ENCODE results near the gene GPR12.

Gene GPR12

DNA sequence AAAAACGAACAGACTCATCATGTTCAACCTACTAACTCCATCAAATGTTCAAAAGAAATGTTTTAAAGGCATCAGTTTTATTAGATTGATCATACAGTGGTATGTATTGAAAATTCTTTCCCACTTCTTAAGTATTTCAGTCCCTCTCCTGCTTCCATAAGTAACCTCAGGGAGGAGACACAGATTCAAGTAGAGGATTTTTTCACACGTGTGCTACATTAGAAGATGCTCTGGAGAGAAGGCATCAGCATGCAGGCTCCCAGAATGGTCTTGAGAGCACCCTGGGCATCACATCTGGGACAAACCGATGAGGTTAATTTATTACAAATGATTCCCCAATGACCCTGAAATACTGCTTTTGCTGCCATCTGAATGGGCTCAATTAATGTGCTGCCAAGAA, 3.6 kb downstream of the GPR12 start (continued):
- TF ChIP-seq PRDM4 (tag by site-specific recombination; IDR thresholded peaks at IDR 0.05) (no peak), HOXD13 (CRISPR knock-in tag; IDR thresholded peaks at IDR 0.05; ENCODE audit: borderline replicate concordance) (no peak), ZNF248 (tag by site-specific recombination; IDR thresholded peaks at IDR 0.05) (no peak), ZNF184 (tag by site-specific recombination; IDR thresholded peaks at IDR 0.05) (no peak), ZNF555 (tag by site-specific recombination; conservative IDR thresholded peaks at IDR 0.05) (no peak)
- TF ChIP-seq, protein P1, sequence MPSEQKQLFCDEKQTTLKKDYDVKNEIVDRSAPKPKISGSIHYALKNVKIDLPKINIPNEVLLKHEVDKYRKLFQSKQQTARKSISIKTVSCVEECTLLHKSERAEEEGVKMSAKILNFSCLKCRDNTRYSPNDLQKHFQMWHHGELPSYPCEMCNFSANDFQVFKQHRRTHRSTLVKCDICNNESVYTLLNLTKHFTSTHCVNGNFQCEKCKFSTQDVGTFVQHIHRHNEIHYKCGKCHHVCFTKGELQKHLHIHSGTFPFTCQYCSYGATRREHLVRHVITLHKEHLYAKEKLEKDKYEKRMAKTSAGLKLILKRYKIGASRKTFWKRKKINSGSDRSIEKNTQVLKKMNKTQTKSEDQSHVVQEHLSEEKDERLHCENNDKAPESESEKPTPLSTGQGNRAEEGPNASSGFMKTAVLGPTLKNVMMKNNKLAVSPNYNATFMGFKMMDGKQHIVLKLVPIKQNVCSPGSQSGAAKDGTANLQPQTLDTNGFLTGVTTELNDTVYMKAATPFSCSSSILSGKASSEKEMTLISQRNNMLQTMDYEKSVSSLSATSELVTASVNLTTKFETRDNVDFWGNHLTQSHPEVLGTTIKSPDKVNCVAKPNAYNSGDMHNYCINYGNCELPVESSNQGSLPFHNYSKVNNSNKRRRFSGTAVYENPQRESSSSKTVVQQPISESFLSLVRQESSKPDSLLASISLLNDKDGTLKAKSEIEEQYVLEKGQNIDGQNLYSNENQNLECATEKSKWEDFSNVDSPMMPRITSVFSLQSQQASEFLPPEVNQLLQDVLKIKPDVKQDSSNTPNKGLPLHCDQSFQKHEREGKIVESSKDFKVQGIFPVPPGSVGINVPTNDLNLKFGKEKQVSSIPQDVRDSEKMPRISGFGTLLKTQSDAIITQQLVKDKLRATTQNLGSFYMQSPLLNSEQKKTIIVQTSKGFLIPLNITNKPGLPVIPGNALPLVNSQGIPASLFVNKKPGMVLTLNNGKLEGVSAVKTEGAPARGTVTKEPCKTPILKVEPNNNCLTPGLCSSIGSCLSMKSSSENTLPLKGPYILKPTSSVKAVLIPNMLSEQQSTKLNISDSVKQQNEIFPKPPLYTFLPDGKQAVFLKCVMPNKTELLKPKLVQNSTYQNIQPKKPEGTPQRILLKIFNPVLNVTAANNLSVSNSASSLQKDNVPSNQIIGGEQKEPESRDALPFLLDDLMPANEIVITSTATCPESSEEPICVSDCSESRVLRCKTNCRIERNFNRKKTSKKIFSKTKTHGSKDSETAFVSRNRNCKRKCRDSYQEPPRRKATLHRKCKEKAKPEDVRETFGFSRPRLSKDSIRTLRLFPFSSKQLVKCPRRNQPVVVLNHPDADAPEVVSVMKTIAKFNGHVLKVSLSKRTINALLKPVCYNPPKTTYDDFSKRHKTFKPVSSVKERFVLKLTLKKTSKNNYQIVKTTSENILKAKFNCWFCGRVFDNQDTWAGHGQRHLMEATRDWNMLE (tag by site-specific recombination; conservative IDR thresholded peaks at IDR 0.05; ENCODE audit: low read depth): no peak
- TF ChIP-seq, protein P2, sequence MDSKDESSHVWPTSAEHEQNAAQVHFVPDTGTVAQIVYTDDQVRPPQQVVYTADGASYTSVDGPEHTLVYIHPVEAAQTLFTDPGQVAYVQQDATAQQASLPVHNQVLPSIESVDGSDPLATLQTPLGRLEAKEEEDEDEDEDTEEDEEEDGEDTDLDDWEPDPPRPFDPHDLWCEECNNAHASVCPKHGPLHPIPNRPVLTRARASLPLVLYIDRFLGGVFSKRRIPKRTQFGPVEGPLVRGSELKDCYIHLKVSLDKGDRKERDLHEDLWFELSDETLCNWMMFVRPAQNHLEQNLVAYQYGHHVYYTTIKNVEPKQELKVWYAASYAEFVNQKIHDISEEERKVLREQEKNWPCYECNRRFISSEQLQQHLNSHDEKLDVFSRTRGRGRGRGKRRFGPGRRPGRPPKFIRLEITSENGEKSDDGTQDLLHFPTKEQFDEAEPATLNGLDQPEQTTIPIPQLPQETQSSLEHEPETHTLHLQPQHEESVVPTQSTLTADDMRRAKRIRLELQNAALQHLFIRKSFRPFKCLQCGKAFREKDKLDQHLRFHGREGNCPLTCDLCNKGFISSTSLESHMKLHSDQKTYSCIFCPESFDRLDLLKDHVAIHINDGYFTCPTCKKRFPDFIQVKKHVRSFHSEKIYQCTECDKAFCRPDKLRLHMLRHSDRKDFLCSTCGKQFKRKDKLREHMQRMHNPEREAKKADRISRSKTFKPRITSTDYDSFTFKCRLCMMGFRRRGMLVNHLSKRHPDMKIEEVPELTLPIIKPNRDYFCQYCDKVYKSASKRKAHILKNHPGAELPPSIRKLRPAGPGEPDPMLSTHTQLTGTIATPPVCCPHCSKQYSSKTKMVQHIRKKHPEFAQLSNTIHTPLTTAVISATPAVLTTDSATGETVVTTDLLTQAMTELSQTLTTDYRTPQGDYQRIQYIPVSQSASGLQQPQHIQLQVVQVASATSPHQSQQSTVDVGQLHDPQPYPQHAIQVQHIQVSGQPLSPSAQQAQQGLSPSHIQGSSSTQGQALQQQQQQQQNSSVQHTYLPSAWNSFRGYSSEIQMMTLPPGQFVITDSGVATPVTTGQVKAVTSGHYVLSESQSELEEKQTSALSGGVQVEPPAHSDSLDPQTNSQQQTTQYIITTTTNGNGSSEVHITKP (tag by site-specific recombination; IDR thresholded peaks at IDR 0.05): no peak

- no peaks in the 10 kb centered on the region for H3K4me1 ChIP-seq (ENCODE audit: control insufficient read depth, insufficient read depth, low read length)
- no peaks in the 10 kb centered on the region for H3K9me3 ChIP-seq (ENCODE audit: control insufficient read depth, insufficient read depth, low read depth, low read length)
- POLR2A ChIA-PET: no interaction called here
- H3K4me3 ChIP-seq (ENCODE audit: low read depth, low read length): no peak overlapping the region
- H3K27ac ChIP-seq (ENCODE audit: extremely low read depth, low read depth, low read length): no peak overlapping the region
- H3K36me3 ChIP-seq (ENCODE audit: control insufficient read depth in 2 of 2, insufficient read depth in 1 of 2, low read length in 2 of 2): no peaks in the 10 kb centered on the region
- CTCF ChIA-PET: no interaction called here
- TF ChIP-seq, protein P3, sequence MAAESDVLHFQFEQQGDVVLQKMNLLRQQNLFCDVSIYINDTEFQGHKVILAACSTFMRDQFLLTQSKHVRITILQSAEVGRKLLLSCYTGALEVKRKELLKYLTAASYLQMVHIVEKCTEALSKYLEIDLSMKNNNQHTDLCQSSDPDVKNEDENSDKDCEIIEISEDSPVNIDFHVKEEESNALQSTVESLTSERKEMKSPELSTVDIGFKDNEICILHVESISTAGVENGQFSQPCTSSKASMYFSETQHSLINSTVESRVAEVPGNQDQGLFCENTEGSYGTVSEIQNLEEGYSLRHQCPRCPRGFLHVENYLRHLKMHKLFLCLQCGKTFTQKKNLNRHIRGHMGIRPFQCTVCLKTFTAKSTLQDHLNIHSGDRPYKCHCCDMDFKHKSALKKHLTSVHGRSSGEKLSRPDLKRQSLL (tag by site-specific recombination; IDR thresholded peaks at IDR 0.05): no peak
- TF ChIP-seq ZBTB20 (tag by site-specific recombination; IDR thresholded peaks at IDR 0.05) (no peak), REPIN1 (tag by site-specific recombination; IDR thresholded peaks at IDR 0.05; ENCODE audit: low read depth) (no peak), IKZF3 (tag by site-specific recombination; IDR thresholded peaks at IDR 0.05) (no peak), ZNF660 (tag by site-specific recombination; IDR thresholded peaks at IDR 0.05) (no peak), ZNF391 (tag by site-specific recombination; IDR thresholded peaks at IDR 0.05; ENCODE audit: borderline replicate concordance, low read depth) (no peak), ZNF112 (tag by site-specific recombination; IDR thresholded peaks at IDR 0.05) (no peak), ZBTB49 (tag by site-specific recombination; IDR thresholded peaks at IDR 0.05; ENCODE audit: low read depth) (no peak), ZNF274 (IDR thresholded peaks at IDR 0.05; ENCODE audit: low read length) (no peak), ZNF274 (tag by site-specific recombination; IDR thresholded peaks at IDR 0.05; ENCODE audit: borderline replicate concordance) (no peak), PRDM6 (tag by site-specific recombination; IDR thresholded peaks at IDR 0.05) (no peak)
- TF ChIP-seq, protein P4, sequence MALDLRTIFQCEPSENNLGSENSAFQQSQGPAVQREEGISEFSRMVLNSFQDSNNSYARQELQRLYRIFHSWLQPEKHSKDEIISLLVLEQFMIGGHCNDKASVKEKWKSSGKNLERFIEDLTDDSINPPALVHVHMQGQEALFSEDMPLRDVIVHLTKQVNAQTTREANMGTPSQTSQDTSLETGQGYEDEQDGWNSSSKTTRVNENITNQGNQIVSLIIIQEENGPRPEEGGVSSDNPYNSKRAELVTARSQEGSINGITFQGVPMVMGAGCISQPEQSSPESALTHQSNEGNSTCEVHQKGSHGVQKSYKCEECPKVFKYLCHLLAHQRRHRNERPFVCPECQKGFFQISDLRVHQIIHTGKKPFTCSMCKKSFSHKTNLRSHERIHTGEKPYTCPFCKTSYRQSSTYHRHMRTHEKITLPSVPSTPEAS (tag by site-specific recombination; IDR thresholded peaks at IDR 0.05): no peak
Measured at GRCh38 chr13:26752671-26753070, 7.9 kb downstream of the GPR12 start.

Measured in HEK293 (cell line).